HG03039 (cell line): Measurements from ENCODE around the gene PDF.
"Not testable (repeated sequence)": the region's sequence is repeated elsewhere in the genome, so short reads cannot be mapped to it uniquely, and the experiment has no call there.

Source experiments
- ATAC-seq: cut with Tn5 transposase; IDR thresholded peaks from one replicate; pipeline ENCODE4 v1.9.1; 2021; ENCODE audit warnings: mild to moderate bottlenecking, moderate library complexity; ENCODE audit not compliant: unreplicated experiment

The PDF gene

DNA sequence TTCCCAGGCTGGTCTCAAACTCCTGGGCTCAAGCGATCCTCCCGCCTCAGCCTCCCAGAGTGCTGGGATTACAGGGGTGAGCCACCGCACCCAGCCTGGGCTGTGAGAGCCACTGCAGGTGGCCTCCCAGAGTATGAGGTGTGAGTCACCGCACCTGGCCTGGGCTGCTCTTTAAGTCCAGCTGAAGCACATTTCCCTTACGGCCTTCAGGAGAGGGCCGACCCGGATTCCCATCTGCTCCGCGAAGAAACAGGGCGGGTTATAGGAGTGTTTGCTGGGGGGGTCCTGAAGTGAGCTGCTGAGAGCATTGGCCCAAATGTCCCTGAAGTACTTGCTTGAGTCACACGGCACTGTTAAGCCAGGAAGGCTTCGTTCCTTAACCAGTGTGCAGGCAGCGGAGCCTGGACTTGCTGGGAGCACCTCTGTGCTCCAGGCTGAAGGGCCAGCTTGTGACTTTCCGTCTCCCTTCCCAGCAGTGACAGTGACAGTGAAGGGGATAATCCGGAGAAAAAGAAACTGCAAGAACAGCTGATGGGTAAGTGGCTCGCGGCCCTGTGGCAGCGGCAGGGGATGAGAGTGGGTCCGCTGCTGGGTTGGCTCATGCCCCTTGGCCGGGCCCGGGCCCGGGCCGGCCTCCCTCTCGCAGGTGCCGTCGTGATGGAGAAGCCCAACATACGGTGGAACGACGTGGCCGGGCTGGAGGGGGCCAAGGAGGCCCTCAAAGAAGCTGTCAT, 12.0 kb downstream of the PDF start:
- ATAC-seq, result no peak

DNA sequence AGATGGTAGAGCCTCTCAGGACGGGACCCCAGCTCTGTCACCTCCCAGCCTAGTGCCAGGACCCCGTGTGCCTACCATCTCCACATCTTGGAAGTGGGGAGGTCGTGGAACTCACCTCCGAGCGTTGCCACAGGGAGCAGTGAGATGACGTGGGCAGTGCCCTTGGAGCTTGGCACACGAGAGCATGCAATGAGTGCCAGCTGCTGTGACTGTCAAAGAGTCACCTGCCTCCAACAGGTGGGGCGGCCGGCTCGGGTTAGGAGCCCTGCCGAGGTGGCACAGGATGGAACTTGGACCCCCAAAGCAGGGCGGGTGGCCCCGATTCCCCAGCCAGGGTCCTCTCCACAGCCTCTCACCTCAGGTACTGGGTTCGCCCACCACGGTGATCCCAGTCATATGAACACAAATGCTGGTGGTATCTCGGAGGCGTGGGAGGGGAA, 13.8 kb downstream of the PDF start:
- no peak for ATAC-seq

DNA sequence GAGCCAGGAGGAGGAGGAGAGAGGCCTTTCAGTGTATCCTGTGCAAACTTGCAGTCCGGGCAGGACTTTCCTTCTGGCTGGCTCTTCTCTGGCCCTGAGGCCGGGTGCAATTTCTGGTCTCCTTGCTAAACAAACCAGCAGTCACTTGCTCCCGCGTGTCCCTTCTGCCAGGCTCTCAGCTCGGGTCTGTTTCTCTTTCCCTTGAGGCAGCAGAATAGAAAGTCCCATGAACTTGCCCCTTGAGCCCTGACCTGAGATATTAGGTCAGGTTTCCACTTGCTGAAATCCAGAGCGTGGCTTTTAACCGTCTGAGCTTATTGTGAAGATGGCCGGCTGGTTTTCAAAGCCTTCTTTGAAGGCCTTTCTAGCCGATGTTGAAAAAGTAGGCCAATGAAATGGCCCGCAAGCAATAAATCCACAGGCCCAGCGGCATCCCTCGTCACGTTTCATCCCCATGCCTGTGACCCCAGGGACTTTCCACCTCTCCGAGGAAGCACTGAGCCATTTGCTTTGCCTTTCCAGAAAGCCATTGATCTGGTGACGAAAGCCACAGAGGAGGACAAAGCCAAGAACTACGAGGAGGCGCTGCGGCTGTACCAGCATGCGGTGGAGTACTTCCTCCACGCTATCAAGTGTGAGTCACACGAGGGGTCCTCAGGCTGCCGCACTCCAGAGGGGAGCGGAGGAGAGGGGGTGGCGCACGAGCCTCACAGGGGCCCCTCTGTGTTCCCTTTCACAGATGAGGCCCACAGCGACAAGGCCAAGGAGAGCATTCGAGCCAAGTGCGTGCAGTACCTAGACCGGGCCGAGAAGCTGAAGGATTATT, 14.7 kb downstream of the PDF start:
- ATAC-seq, result no peak

DNA sequence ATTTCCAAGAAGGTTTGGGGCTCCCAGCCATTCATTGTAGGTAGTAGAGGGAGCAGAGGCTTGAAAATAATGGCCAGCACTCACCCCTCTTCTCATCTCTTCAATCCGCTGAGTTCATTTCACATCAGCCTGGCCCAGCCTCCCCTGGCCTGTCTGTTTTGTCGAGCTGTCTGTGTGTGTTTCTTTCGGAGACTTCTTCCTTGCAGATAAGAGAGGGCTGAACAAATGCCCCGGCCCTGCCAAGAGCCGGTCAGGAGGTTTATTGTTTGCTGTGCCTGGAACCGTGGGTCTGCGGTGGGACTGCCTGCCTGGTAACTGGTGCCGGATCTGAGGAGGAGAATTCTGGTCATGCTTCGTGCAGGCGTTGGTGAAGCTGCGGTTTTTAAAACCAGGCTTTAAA, 15.9 kb downstream of the PDF start:
- ATAC-seq, result no peak

DNA sequence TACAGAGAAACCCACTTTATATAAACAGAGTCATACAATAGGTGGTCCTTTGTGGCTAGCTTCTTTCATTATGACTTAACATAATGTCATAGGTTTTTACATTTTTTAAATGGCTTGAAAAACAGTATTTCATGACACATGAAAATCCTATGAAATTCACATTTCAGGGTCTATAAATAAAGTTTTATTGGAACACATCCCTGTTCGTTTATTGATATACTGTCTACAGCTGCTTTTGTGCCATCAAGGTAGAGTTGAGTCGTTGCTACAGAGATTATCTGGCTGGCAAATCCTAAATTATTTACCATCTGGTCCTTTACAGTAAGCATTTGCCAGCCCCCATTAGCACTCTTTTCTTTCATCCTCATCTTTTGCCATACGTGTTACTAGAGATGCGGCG, 16.9 kb downstream of the PDF start:
- ATAC-seq, result no peak

DNA sequence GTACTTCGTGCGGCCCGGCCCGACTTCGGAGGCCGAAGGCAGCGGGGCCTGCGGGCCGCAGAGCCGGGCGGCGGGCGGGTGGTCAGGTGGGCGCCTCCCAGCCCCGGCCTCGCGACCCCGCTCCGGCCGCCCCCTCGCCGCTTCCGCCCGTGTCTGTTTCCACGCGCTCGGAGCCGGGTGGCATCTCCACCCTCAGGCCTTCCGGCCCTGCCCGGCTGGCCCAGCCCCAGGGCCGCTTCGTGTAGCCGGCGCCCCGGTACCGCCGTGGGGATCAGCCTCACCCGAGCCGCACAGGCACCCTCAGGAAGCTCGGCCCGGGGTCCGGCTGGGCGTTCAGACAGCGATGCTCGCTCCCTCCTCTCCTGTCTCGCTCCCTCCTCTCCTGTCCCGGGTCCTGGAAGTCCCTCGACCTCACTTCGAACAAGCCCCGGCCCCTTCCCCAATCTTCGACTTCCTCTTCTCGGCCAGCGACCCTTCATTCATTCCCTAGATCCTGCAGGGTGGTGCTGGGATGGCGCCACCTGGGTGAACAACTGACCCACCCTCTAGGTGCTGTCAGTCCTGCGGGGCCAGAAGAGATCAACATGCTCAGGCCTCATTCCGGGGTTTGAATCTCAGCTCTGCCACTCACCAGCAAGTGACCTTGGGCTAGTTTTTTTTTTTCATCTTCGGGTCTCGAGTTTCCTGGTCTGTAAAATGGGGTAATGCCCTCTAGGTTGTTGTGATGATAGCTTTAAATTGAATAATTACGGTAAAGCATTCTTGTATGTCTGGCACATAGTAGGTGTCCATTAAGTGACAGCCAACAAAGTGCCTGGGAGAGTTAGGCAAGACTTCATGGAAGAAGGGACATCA, 18.6 kb downstream of the PDF start:
- peak; percentile 42 for ATAC-seq

DNA sequence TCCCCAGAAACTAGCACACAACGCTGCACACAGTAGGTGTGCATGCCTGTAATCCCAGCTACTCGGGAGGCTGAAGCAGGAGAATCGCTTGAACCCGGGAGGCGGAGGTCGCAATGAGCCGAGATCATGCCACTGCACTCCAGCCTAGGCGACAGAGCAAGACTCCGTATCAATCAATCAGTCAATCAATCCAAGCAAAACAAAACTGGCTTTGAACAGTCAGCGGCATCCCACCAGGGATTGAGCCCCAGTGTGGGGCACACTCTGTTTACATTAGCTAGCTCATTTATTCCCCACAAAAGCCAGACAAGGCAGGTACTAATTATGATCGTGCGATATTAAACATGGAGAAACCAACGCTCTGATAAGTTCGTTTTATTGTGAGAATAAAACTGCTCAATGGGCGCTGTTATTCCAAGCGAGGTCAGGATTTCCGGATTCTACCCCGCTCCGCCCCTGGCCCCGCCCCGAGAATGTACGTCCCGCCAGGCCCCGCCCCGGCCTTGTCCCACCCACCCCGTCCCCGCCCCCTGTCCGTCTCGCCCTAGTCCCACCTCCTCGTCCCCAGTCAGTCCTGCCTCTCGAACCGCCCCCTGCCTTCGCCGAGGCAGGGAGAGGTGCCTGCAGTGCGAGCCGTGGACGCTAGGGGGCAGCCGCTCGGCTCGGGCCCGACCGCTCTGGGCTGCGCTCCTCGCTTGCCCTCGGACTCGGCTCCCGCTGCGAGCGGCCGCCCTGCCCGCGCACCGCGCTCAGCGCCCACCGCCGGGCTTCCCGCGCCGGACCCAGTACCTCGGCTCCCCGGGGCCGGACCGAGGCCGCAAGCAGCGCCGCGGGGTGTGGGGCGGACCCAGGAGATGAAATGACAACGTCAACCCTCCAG, 19.5 kb downstream of the PDF start, which contains the start of gene VPS4A:
VPS4A (plus strand) TSS at position 698 of the 880 bp plus-strand sequence; CDS start at position 860, 162 bp downstream.
- ATAC-seq, result peak; percentile 91

DNA sequence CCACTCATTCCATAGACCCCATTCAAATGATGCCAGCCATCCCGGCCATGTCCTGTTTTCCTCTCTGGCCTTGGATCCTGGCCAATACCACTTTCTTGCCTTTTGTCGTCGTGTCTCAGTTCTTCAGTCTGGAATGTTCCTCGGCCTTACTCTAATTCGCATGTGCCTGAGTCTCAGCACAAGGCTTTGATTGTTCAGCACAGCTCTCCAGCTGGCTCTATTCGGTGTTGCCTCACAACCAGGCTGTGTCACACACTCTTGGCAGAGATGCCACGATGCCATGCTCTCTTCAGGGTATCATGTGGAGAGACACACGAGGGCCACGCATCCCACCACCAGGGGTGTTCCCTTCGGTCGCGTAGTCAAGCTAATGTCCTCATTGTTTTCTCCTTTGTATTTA, 21.1 kb downstream of the PDF start:
- no peak for ATAC-seq

DNA sequence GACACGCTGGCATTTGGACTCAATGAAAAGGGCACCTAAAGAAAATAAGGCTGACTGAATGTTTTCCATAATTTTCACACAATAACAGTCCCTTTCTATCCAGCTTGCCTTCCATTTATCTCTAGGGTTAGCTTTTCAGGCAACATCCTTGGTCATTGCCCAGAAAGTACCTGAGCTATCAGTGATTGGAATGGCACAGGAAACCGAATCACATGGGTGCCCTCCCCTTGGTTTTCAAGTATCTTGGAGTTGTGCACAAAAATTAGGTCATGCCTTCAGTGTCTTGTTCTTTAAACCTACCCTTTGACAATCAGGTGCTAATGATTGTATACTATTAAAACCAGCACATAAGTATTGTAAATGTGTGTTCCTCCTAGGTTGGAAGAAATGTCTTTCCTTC, 22.5 kb downstream of the PDF start:
- no peak for ATAC-seq

DNA sequence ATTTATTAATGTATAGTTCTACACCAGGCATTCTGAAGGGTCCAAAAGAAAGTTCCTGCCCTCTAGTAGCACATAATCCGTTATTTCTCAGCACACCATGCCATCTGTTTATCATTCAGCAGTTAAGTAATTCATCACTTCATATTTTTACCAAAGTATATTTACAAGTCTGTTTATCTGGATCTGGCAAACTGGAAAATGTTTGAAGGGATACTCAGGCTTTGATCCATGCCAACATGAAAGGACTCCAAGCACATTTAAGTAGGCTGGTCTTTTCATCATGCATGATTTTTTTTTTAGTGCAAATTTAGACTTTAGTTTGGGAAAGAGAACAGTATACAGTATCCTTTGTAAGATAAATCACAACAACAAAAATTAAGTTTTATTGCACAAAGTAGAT, 23.3 kb downstream of the PDF start:
- no peak for ATAC-seq

DNA sequence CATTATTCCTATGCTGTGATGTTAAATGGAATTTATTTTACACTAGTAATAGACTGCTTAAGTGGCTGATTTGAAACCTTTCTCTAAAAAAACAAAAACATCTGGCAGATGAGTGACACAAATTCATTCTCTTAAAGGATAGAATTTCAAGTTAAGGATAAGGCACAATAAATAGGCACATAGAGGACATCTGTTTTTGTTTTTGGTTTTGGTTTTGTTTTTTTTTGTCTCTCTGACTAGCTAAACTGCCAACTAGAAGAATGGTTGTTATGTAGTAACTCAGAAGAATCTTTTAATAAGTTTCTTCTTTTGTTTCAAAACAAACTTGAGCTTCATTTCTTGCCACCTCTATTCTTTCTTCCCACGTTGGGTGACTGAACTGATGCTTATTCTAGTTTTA, 24.4 kb downstream of the PDF start:
- ATAC-seq, result no peak

DNA sequence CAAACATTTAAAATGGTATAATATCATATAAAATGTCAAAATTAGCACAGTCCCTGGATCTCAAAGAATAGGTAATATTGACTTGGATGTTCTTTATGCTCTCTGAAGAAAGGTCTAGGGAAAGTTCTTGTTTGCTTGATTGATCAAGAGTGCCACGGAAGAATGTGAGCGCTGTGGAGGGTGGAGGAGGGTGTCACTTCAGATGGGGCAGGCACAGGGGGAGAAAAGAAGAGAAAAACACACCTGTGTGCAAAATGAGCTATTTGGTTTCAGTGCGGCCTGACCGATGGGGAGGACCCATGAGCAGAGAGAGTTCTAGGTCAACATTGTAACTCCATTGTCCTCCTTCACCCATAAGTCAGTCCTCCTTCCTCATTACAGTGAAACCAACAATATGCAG, 28.1 kb downstream of the PDF start:
- no peak for ATAC-seq

DNA sequence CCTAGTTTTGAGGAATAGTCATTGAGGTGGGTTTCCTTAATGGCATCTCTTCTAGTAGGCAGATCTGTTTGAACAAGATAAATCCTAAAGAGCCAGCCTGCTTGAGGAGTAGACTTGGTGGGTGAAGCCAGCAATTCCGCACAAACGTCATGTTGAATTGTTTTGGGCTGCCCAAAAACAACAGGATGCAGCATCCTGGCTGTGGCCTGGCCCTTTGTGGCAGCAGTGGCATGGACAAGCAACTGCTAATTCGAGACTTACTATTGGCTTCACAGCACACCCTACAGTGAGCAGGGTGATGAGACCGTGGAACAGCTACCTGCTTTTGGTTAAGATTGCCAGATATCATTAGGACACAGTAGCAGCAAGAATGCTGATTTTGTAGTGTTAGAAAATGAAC, 28.5 kb downstream of the PDF start:
- ATAC-seq, result no peak

DNA sequence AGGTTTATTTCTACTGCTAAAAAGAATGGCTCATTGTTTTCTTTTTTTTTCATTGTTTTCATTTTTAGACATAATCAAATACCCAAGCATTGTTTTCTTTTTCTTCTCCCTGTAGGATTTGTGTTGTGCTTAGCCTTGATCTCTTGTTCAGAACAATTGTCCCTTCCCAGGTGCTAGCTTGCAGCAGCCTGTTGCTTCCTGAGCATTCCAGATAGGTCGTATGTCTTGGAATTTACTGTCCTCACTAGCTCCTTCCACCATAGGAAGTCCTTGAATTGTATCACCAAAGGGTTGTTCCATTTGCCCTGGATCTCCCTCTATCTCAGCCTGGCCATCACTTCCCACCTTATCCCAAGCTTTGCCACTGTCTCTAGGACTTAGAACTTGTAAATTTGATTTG, 29.2 kb downstream of the PDF start:
- ATAC-seq, result no peak

DNA sequence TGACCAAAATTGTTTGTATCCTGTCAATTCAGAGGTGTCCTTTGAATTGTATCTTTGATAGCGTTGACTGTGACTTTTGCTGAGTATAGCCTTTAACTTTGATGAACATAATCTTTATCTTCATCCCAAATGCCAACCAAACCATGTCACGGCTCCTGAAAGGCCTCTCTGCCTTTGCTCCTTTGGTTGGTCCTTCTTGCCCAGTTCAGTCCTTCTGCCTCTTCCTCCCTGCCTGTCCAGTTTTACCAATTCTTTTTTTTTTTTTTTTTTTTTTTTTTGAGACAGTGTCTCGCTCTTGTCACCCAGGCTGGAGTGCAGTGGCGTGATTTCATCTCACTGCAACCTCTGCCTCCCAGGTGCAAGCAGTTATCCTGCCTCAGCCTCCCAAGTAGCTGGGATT, 32.1 kb downstream of the PDF start:
- ATAC-seq, result no peak

DNA sequence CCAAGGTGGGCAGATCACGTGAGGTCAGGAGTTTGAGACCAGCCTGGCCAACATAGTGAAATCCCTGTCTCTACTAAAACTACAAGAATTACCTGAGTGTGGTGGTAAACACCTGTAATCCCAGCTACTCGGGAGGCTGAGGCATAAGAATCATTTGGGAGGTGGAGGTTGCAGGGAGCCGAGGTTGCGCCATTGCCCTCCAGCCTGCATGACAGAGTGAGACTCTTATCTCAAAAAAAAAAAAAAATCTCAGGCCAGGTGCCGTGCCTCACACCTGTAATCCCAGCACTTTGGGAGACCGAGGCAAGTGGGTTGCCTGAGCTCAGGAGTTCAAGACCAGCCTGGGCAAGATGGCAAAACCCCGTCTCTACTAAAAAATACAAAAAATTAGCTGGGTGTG, 33.6 kb downstream of the PDF start:
- not testable (repeated sequence) for ATAC-seq

DNA sequence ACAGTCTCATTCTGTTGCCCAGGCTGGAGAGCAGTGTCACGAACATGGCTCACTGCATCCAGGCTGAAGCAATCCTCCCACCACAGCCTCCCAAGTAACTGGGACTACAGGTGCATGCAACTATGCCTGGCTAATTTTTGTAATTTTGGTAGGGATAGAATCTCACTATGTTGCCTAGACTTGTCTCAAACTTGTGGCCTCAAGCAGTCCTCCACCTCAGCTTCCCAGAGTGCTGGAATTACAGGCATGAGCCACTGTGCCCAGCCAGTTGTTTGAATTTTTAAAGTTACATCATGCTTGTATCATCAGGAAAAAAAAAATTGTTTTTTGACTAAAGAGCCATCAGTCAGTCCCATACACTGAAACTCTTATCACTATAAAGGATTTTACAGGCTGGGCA, 36.3 kb downstream of the PDF start:
- no peak for ATAC-seq

DNA sequence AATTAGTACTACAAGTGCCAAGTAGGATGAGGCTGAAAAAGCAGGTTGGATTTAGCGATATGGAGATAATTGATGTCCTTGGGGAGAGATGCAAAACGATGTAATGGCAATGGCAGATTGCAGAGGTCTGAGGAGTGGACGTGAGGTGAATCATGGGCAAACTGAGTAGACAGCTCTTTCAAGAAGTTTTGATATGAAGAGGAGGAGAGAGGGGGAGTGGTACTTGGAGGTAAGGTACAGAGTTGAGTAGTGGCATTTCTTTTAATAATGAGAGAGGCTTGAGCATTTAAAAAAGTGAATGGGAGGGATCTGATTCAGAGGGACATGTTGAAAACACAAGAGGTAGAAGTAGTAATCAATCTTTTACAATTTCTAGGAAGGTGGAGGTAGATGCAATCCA, 37.0 kb downstream of the PDF start:
- ATAC-seq, result no peak

DNA sequence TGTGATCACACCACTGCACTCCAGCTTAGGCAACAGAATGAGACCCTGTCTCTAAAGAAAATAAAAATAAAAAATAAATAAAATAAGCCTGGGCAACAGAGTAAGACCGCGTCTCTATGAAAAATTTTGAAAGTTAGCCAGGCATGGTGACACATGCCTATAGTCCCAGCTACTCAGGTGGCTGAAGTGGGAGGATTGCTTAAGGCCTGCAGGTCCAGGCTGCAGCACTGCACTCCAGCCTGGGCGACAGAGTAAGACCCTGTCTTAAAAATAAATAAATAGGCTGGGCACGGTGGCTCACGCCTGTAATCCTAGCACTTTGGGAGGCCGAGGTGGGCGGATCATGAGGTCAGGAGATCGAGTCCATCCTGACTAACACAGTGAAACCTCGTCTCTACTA, 38.7 kb downstream of the PDF start:
- not testable (repeated sequence) for ATAC-seq

DNA sequence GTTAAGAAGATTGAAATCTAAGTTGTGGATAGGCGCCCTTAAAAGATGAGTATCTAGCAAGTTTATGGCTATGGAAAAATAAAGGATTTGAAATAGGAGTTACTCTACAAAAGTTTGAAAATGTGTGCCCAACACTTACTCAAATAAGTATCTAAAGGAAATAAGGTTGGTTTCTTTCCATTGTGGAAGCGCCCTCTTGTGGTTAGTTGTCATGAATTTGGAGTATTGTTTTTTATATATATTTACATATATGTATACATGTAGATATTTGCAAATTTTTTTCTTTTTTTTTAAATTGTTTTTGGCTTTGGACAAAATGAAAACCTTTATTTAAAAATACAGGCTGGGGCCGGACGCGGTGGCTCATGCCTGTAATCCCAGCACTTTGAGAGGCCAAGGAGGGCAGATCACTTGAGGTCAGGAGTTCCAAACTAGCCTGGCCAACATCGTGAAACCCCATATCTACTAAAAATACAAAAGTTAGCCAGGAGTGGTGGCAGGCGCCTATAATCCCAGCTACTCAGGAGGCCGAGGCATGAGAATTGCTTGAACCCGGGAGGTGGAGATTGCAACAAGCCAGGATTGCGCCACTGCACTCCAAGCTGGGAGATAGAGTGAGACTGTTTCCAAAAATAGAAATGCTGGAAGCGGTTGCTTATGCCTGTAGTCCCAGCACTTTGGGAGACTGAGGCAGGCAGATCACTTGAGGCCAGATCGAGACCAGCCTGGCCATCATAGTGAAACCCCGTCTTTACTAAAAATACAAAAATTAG, 43.3 kb downstream of the PDF start:
- no peak for ATAC-seq
